D341Med (cell line): ENCODE data around the gene SLC25A13.

Source experiments
- DNase-seq: peaks from one replicate; pipeline ENCODE4 v3.0.0; 2012; ENCODE audit warnings: low spot score

Gene SLC25A13

DNA sequence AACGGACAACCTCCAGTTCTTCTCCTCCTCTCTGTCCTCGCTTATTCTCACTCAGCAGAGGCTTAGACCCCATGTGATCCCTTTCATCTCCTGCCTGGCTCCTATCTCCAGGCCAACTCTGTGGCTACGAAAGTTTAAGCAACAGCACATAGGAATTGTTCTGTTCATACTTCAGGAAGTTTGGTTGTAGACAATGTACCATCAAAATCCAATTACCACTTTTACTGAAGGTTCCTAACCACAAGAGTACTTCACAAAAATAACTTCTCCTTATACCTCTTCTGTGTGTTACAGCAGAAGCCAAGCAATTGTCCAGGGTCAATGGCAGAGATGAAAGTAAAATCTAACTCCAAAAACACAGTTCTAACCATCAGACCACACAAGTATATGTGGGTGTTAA is 80.0 kb downstream of the SLC25A13 start:
- DNase-seq = no peak

- DNase-seq = no peak
These were observed 82.7 kb downstream of the SLC25A13 start for GRCh38 chr7:96238976-96239766.

- no peak for DNase-seq
These were observed 83.4 kb downstream of the SLC25A13 start for GRCh38 chr7:96238474-96238873.

- DNase-seq = no peak
These were observed 84.9 kb downstream of the SLC25A13 start for GRCh38 chr7:96237040-96237439.

DNA sequence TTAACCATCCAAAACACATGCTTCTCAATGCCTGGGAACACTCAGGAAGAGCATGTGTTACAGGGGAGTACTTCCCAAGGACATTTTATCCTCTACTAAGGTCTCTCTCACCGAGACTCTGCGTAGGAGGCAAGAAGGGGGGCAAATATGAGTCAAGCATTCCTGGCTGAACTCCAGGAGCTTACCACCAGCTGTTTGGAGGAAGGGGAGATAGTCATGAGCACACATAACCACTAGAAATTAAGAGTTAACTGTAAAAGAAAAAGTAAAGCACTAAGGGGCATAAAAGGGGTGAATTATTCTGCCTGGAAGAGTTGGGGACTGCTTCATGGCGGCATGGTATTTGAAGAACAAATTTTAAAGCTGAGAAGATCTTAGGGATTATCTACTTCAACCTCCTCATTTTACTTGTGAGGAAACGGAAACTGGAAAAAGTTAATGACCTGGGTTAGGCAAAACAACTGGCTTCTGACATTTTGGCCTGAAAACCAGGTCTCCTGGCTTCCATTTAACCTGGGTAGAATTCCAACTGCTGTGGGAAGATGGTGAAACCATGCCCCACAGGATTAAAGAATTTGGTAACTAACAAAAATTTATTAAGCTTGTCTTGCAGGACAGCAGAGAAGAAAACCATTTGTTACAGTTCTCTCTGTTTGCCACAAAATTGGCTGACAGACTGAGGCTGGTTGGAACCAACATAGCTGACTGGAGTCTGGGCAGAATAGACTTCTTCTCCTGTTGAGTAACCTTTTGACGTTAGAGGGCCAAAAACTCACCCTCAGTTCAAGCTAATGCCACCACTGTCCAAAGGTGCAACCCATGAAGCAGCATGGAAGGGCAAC is 85.5 kb downstream of the SLC25A13 start:
- no peak for DNase-seq

DNA sequence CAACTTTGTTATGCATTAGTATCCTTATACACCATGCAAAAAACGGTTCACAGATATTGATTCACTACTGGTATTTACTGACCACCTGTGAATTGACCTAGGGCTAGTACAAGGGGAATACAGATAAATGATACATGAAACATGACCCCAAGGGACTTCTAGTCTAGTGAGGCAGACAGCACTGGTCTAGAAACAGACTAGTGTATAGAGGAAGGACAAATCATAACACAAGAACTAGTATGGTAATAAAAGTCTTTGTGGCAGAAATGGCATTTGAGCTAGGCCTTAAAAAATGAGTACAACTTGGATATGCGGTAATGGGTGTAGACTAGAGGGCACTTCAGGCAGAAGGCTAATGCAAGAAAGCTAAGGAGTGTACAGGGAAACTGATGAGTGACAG is 86.6 kb downstream of the SLC25A13 start:
- no peak for DNase-seq

DNA sequence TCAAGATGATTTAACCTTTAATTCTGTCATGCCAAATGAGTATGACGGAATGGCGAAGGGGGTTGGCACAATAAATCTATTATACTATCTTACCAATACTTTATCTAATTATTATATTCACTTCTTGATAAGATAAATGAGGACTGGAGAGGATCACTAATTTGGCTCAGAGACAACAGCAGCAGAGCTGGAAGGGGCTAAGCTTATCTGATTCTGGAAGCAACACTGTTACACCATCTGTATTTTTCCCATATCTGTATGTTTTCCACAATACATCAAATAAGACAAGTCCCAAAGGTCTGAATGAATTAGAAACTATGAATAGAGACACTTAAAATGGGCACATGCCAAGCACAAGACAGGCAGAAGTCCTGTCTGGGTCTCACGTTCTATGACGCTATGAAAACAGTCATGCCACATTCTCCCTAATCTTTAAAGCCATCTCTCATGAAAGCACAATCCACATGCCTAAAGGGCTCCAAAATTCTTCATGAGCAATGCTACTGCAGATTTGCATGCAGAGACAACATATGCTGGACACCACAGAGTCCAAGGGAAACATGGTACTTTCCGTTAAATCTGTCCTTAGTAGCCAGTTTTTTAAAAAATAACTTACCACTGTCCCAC is 88.3 kb downstream of the SLC25A13 start:
- no peak for DNase-seq

- DNase-seq = no peak
These were observed 88.8 kb downstream of the SLC25A13 start for GRCh38 chr7:96233084-96233483.

- no peak for DNase-seq
These were observed 93.1 kb downstream of the SLC25A13 start for GRCh38 chr7:96228760-96229159.

GRCh38 chr7:96225251-96225650 is 96.6 kb downstream of the SLC25A13 start:
- DNase-seq = no peak

DNA sequence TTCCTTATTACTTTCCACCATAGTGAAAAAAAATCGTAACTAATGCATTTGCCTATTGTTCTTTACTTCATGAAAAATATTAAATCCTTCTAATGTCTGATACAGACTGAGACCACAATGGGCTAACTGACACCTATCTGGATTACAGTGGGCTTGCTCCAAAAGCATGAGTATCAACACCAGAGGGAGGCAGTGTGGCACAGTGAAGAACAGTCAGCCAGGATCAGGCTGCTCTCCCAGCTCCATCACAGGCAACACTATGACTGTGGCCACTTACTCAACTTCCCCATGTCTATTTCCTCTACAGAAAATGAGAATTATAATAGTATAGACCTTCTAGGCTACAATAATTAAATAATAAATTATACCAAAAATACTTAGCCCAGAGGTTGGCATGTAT is 97.2 kb downstream of the SLC25A13 start:
- peak; percentile 48 for DNase-seq

DNA sequence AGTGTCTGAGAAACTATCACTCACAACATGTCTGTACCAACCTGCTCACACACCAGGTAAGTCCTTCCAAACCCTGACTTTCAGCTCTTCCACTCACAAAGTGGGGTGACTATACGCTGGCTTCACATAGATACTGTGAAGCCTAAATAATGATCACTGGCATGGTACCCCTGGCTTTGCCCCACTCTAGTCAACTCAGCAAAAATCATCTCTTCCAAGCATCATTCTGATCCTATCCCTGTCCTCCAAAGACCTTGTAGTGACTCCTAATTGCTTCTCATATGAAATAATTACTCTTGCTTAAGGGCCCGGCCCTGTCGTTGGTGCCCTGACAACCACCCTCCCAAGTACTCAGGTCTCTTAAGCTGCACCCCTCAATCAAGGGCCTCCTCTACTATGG is 97.8 kb downstream of the SLC25A13 start:
- no peak for DNase-seq

DNA sequence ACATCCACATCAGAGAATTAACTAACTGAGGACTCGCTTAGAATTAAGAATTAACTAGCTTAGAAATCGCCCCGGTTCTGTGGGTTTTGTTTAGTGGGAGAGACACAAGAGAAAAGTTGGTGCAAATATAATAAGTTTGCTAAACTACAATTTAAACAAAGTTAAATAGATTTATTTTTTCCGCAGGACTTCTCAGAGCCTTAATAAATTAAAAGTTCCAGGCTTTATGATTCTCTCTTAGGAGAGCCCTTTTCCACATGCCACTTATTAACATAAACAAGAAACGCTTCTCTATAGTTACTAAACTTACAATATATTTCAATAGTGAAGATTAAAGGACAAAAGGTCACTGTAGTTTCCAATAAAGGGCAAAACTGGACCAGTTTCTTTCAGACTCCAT is 100.0 kb downstream of the SLC25A13 start:
- no peak for DNase-seq

- no peak for DNase-seq
These were observed 102.3 kb downstream of the SLC25A13 start for GRCh38 chr7:96219378-96220130.

DNA sequence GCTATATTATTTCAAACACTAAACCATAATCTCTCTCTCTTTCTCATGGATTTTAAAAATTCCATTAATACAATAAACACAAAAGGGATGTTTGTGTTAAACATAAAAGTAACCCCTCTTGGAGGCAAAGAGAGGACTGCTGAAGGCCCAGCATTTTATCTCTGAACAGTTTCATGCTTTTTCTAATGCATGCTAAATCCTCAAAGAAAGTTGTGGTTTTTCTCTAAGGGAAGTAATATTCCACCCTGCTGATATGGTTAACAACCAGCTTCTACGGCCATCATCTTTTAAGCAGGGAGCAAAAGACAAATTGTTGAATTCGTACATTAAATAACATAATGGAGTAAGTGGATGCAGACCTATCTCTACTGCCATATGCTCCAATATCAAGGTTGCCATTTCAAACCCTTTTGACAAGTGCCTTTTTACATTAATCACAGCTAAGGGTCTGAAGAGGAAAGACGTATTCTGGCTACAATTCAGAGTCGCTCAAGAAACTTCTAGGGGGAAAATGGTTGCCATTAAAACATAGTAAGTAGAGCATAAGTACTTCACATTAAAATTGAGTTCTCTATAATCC is 103.1 kb downstream of the SLC25A13 start:
- DNase-seq = no peak

- no peak for DNase-seq
These were observed 104.8 kb downstream of the SLC25A13 start for GRCh38 chr7:96217147-96217546.

GRCh38 chr7:96216373-96216772 is 105.5 kb downstream of the SLC25A13 start:
- DNase-seq = no peak

- no peak for DNase-seq
These were observed 109.4 kb downstream of the SLC25A13 start for GRCh38 chr7:96212474-96212873.

- DNase-seq = no peak
These were observed 109.9 kb downstream of the SLC25A13 start for GRCh38 chr7:96211954-96212353.

DNA sequence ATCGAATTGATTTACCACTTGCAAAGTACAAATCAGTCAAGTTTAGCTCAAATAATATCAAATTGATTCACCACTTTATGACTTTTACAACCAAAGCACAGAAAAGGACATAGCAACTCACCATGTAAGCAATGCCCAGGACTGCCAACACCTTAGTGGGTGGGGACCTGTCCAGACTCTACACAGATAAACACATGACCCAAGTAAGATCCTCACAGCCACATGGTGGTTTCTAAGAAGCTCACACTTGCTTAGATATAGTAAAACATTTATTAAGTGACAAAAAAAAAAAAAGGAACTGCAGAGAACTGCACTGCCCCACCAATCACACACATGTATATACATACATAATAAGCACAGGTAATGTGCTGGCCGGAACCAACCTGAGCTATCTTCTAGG is 116.2 kb downstream of the SLC25A13 start:
- DNase-seq = no peak

- no peak for DNase-seq
These were observed 117.3 kb downstream of the SLC25A13 start for GRCh38 chr7:96204601-96205000.

- DNase-seq = no peak
These were observed 118.1 kb downstream of the SLC25A13 start for GRCh38 chr7:96203786-96204185.
